ENCODE measurements around the gene FILIP1L.
A peak's percentile ranks its signal among the peaks of the same experiment; 100 is the strongest.

FILIP1L gene

DNA sequence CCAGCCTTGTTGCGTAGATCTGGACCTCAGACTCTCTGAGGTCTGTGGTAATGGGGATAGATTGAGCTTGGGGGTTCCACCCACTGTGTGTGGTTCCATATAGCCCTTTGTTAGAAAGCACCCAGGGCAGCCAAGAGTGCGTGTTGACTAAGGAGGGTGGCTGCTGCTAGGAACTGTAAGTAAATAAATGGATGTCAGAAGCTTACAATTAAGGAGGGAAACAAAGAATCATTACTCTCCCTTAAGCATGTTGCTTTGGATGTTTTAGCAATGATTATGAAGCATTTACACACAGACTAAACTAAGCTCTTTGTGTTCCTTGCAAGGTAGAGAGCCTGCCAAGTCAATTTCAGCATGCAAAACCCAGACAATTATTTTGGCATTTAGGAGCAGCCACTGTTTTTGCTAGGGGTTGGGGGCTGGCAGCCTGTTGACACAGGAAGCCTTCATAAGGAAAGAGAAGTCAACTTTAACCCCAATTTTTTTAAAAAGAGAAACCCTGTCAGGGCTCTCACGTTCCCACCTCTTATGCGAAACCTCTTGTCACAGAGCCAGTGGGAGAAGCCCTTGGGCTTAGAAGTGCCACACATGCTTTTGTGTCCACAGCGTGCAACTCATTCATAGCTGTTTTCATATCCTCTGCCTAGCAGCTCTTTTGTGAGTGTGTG is 168.8 kb downstream of the FILIP1L start:
- DNase-seq = no peak

GRCh38 chr3:99943931-99944761 is 170.2 kb downstream of the FILIP1L start:
- DNase-seq = no peak

GRCh38 chr3:99941211-99941610 is 173.1 kb downstream of the FILIP1L start:
- no peak for DNase-seq

DNA sequence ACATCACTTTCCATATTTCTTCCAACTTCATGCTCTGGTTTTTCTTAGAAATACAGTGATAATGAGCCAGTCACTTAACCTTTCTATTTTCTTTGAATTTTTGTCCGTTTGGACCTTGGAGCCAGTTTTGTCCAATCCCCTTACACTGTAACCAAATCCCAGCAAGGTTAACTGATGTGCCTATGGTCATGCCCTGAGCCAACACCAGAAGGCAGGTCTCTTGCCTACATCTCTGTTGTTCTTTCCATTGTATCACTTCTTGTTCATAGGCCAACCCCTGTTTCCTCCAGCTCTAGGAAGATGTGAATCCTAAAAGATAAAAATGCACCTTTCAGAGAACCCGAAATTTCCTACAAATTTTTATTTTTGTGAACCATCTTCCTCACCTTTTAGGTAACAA is 174.0 kb downstream of the FILIP1L start:
- no peak for DNase-seq

DNA sequence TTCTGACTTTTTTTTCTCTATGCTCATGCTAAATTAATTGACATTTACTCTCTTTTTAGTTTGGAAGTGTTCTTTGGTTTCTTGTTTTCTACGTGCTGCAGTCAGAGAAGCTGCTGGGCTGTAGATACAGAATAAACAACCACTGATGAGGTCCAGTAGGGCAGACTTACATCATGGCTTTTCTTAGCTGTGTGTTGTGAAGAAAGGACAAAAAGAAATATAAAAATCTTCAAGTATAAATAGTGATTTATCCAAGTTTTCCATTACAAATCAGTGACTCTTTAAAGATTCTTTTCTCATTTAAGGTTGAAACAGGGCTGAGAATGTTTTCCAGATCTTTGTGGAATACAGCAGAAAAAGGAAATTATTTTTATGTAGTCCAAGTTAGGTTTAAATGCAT is 174.4 kb downstream of the FILIP1L start:
- no peak for DNase-seq

DNA sequence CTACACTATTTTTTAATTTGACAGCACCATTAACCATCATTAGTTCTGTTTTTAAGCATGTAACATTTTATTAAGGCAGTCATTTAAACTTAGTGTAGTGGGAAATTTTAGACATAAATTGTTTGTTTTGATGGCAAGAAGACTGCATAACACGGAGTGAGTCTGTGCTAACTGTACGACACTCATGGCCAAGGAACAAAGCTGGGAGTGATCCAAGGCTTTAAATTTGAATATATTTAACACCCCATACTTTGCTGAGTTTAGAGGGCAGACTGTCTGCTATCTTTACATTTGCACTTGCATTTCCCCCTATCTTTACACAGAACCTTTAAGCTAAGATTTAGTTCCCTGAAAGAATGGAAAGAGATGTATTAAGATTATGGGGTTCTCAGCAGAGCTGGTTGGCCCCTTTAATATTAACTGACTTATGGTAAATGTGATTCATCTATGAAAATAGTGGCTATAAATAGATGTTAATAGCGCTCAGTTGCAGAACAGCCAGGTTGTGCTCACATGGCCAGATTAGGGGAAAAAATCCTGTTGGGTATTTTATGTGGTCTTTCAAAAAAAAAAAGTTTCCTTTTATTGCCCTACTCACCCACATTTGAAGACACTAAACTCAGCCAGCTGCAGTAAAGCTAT is 175.9 kb downstream of the FILIP1L start:
- DNase-seq = peak; percentile 7

DNA sequence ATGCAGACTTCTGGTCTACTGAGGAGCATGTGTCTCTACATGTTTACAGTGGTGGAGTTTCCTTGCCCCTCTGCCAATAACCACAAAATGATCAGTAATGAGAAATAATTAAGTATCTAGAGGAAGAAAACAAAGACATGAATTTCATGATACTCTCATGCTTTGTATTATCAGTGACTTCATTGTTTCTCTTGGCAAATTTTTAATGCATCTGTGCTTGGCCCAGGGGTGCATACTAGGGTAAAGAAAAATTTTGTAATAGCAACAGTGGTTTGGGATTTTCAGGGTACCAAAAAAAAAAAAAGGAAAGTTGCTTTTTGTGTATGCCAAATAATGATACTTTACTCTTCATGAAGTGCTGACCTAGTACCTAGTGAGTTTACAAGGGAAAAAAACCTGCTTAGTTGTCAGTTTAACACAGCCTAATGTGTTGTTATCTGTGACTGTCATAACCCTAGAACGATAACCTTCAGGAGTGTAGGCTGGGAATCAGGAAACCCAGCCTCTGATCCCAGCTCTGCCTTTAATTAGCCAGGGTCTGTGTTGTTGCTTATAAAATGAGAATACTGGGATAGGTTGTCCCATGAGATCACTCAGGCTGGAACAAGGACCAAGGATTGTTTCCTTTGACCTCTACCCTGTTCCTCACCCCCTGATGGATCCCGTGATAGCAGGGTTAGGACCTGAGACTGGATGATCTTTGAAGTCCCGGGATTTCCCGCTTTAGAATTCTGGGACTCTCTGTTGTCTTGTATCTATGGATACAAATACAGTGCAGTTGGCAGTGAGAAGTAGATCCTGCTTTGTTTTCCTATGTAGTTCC is 179.1 kb downstream of the FILIP1L start:
- DNase-seq = no peak

DNA sequence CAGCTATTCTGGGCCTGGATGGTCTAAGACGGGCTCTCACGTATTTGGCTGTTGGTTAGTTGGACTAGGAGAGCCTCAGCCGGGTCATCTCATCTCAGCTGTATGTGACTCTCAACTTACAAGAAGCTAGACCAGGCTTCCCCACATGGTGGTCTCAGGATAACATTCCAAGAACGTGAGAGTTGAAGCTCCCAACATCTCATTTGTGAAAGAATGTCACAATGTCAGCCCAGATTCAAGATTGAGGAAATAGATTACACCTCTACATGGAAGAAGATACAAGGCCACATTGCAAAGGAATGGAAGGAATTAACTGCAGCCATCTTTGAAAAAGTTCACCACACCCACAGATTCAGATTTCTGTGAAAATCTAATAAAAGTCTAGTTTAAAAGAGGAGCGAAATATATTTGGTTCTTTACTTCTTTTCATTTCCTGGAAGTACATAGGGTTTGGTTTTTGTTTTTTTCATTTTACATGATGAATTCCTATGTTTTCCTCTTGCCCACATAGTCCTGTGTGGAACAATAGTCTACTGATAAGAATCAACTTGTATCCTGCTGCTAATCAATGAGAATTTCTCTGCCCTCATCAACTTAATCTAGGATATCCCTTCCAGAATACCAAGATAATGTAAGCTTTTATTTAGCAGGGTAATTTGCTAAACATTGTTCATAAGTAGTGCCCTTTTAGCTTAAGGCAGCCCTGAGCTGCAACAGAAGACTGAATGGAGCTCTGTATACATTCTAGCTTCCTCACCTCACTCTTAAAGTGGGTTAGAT is 180.1 kb downstream of the FILIP1L start:
- DNase-seq = no peak

GRCh38 chr3:99931059-99931458 is 183.2 kb downstream of the FILIP1L start:
- no peak for DNase-seq

DNA sequence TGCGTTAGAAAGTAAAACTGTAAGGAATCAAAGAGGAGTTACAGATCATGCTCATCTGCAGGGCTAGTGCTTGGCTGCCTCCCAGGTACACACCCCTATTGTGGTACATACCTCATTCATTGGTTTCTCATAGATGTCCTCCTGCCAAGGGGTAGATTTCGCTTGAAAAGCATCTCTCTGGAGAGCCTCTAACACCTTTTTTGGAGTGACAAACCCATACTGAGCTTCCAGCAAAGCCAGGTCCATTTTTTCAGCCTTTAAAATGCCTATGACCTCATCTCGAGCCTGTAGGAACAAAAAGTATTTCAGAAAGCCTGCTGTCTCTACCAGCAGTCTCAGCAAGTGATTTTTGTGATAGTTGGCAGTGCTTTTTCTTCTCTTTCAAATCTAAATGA is 184.6 kb downstream of the FILIP1L start:
- DNase-seq = peak; percentile 28

DNA sequence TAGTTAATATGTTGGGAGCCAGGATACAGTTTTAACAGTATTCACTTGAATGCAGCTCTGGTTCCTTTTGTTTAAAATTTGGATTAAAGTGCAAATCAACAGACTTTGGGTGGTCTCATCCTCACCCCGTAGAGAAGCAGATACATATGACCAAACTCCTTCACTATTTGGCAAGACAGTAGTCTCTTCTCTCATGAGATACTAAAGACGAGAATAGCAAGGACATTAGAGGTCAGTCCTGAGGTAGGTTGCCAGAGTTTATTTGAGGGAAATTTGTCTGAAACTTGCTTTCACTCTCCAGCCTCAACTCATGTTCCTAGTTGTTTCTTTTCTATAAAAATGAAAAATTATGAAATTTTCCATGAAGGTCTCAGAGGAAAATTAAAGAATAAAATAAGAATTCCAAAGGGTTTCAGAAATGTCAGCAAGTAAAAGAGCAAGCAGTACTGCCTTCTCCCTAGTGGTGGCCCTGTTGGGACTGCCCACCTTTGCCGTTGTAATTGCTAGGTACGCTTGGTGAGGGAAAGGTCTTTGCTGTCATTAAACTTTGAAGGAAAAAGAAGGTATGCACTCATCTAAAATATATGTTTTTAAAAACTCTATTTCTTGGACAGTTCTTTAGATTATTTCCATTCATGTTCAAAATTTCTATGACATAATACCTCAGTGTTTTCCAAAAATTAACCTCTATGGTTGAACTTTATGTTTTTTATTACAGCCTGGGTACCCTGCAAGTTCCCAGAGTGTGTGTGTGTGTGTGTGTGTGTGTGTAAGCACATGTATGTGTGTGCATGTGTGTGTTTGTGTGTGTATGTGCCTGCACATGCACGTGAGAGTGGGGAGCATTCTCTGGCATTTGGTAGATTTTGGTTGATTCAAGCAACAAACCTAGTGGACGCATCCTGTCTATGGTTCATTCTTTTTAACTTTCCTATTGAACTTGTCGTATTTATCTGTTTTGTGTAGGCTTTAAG is 185.2 kb downstream of the FILIP1L start:
- no peak for DNase-seq

- no peak for DNase-seq
Measured at GRCh38 chr3:99927671-99928457, 186.4 kb downstream of the FILIP1L start.

GRCh38 chr3:99925584-99926230 is 188.6 kb downstream of the FILIP1L start:
- DNase-seq = peak; percentile 26

DNA sequence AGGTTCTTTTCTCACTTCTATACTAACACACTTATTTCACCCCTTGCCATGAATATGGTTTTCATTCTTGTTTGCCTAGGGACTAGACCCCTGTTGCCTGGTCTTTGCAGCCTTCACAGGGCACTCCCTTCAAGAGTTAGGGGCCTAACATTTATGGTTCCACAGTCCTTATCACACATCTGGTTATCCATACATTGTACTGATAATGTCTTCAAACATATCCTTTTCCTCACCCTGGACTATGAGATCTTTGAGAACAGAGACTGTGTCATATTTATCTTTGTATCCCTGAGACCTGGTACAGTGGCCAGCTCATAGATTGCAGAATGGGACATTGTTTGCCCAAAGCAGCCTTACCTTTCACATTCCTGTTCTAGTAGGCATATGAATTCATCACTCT is 190.4 kb downstream of the FILIP1L start:
- DNase-seq = no peak

- no peak for DNase-seq
Measured at GRCh38 chr3:99921986-99922385, 192.3 kb downstream of the FILIP1L start.

- DNase-seq = no peak
Measured at GRCh38 chr3:99921377-99921695, 193.0 kb downstream of the FILIP1L start.

DNA sequence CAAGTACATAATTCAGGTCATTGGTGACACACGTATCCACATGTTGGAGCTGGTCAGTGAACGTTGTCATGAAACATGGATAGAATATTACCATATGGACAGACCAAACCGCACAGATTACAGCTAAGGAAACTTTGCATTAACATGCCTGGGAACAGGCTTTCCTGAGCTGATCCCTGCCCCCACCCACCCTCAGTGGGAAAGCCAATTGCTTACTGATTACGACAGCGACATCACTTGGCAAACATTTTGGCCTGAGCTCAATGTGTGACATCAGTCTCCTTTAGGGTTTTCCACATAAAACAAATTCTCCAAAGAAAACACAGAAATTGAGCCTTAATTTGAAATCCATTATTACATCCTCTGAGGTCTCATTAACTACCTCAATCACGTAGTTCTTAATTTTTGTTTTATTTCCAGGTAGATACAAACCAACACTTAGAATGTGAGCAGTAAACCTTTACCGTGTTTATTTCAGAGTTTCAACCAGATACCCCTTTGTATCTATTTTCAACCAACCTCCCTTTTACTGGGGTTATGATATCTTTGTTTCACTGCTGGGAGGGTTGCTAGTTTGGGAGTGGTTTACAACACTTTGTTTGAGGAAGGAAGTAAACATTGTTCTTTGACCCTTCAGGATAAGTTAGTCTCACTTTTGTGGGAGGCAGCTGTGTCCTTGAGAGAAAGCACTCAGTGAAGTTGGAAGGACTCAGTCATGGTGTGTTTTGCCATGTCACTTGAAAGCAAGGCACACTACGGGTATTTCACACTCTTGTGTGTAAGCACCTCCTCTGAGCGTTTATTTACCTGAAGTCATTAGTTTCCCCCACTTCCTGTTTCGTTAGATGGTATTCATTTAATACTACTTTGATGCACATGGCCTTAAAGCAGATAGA is 193.6 kb downstream of the FILIP1L start:
- peak; percentile 10 for DNase-seq

GRCh38 chr3:99919694-99920093 is 194.6 kb downstream of the FILIP1L start:
- no peak for DNase-seq

- DNase-seq = no peak
Measured at GRCh38 chr3:99918715-99919114, 195.6 kb downstream of the FILIP1L start.

Measured in hematopoietic multipotent progenitor cell treated with erythropoietin and hydrocortisone succinate and interleukin-3 and kit ligand, for 8 days (in vitro differentiated cells).